ENCODE results near the gene APCDD1L. TPM values are rescaled to one million over a fixed set of nuclear protein-coding genes. Genes with fewer than 3 reads are reported as not detected.

Gene APCDD1L
- total and polyA plus RNA-seq, 2 of the 8 experiments (the other 6 are each of a cell fraction or from before 2014, with no cell fraction given), result 0.83 to 3.1 TPM

- no peak for TF ChIP-seq CHD7 (IDR thresholded peaks at IDR 0.05; ENCODE audit: insufficient replicate concordance, low read length)
- TF ChIP-seq SIN3A (conservative IDR thresholded peaks at IDR 0.05 in 1 of 2, IDR thresholded peaks at IDR 0.05 in 1 of 2; ENCODE audit: low read depth in 1 of 2, low read length in 2 of 2), result no peak
- no peak for TF ChIP-seq SUZ12 (IDR thresholded peaks at IDR 0.05; ENCODE audit: low read length)
- TF ChIP-seq CBX8 (IDR thresholded peaks at IDR 0.05; ENCODE audit: borderline replicate concordance, low read depth, low read length), result no peak
Measured at GRCh38 chr20:58473453-58474425, 41.5 kb downstream of the APCDD1L start (continued).
